Airway epithelial cell (primary cell): ENCODE measurements around the gene PRDM2. TPM values are rescaled to one million over a fixed set of nuclear protein-coding genes. Genes with fewer than 3 reads are reported as not detected.

Experiments
- total RNA-seq: library from RNA; depleted of rRNA; stranded (reverse); fragments of >200 nt; gene quantifications from 2 replicates; pipeline ENCODE4 v1.2.3, GENCODE V29; 2015

The PRDM2 gene
- total RNA-seq, result 6.3 and 12.0 TPM in 2 replicates

GRCh38 chr1:13699936-13700520 lies at the start of gene PRDM2:
TSS of gene PRDM2 (plus strand) at chr1:13700188. CDS start at chr1:13715606, 15,418 bp downstream.

Other genes with a start within 250 kb of the PRDM2 start
- not detected in 2 replicates for gene LRRC38, start 186.2 kb upstream of the PRDM2 start, total RNA-seq
- 18.9 and 22.6 TPM in 2 replicates for gene PDPN, start 116.4 kb upstream of the PRDM2 start, total RNA-seq